Stimulated activated CD4-positive, alpha-beta T cell treated with anti-CD3 and anti-CD28 coated beads, Interleukin-4, amount 100 ng/mL, for 4 hours (primary cell): ENCODE measurements around the gene CNOT10.
"Not testable (repeated sequence)": the region's sequence is repeated elsewhere in the genome, so short reads cannot be mapped to it uniquely, and the experiment has no call there.

Source experiments
- DNase-seq, 2 experiments: peaks; one replicate each; pipeline ENCODE4 v3.0.0-alpha.2; 2020

Gene CNOT10, protein sequence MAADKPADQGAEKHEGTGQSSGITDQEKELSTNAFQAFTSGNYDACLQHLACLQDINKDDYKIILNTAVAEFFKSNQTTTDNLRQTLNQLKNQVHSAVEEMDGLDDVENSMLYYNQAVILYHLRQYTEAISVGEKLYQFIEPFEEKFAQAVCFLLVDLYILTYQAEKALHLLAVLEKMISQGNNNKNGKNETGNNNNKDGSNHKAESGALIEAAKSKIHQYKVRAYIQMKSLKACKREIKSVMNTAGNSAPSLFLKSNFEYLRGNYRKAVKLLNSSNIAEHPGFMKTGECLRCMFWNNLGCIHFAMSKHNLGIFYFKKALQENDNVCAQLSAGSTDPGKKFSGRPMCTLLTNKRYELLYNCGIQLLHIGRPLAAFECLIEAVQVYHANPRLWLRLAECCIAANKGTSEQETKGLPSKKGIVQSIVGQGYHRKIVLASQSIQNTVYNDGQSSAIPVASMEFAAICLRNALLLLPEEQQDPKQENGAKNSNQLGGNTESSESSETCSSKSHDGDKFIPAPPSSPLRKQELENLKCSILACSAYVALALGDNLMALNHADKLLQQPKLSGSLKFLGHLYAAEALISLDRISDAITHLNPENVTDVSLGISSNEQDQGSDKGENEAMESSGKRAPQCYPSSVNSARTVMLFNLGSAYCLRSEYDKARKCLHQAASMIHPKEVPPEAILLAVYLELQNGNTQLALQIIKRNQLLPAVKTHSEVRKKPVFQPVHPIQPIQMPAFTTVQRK

DNA sequence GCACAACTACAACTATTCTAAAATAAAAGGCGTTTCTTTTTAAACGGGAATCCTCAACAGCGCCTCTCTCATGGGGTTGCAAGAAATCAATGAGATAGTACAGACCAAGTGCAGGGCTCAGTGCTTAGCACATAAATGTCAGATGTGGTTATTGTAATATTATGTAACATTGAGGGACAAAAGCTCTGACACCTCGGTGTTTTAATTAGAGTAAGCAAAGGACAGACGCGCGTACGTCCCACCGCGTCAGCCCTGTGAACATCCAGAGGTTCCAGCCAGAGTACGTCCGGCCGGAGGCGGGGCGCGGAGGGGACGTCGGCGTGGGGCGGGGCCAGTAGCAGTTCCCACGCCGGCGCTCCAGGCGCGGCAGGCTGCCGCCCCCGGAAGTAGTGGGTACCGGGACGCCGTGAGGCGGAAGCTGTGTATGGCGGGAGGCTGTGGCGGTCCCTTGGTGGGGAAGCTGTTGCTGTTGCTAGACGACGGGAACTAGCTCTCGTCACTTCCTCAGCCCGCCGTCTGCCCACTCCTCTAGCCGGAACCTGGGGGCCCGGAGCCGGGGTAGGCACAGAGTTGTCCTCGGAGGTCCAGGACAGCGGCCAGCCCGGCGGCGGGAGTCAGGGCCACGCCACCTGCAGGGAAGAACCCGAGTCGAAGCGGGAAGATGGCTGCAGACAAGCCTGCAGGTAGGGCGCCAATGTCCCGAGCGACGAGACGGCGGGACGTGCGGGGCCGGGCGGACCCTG lies at the start of gene CNOT10:
CNOT10 (plus strand) TSS at position 389 of the 743 bp plus-strand sequence; CDS start at position 662, 273 bp downstream.
- DNase-seq: peak; percentile 93 to 94

DNA sequence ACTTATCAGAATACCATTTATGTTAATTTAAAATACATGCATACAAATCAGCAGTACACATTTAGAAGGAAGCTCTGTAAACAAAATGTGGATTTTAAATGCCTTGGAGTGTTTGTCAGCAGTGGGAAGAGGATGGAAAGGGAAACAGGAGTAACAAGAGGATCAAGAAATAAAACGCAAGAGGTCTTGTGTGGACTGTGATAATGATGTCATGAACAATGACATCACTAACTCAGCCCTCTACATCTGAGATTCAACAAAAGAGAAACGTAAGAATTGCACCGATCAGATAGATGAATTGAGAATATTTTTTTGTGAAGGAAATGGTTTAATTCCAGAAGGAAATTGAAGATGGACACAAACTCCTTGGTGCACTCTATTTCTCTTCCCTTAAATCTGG lies 44.0 kb upstream of the CNOT10 start:
- no peak for DNase-seq

DNA sequence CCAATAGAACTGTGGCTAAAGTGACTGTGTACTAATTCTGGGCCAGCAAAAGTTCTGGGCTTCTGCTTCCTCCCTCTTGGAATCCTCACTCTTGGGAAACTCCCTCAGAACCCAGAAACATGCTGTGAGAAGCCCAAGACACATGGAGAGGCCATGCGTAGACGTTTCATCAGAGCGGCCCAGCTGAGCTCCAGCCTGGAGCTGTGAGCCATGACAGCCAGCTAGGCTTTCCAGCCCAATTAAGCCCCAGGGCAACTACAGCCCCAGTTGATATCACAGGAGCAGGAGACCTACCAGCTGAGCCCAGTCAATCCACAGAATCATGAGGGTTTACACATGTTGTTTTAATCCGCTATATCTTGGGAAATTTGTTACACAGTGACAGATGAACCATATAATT lies 43.6 kb upstream of the CNOT10 start:
- no peak for DNase-seq

DNA sequence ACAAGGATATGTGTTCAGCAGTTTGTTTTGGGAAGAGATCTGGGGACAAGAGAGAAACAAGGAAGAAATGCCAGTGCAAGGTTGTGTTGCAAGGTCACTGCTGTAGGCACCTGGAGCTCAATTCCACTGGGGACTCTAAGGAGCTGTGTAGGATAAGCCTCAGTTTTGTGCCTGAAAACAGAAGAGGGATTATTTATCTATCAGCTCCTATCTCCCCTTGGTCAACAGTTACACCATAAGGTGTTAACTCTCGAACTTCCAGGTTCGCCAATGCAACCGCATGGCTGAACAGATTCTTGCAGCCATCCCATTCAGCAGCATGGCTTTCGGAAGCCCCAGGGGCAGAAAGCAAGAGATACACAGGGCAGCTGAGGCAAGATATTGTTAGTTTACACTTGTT lies 41.6 kb upstream of the CNOT10 start:
- no peak for DNase-seq

DNA sequence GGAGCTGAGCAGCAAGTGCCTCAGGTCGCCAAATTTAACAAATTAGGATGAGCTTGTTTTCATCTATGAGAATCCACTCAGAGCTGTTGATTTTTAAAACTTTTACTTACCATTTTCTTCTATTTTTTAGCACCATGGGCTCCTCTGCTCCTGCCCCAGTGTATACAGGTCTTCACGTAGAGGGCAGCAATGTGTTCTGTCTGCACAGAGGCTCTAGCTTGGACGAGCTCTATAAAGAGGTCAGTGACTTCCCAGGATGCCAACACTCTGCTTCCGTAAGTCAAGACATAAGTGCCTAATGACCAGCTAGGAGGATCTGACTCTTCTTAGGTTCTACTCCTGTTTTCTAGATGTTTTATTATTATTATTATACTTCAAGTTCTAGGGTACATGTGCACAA lies 41.2 kb upstream of the CNOT10 start:
- DNase-seq: no peak

DNA sequence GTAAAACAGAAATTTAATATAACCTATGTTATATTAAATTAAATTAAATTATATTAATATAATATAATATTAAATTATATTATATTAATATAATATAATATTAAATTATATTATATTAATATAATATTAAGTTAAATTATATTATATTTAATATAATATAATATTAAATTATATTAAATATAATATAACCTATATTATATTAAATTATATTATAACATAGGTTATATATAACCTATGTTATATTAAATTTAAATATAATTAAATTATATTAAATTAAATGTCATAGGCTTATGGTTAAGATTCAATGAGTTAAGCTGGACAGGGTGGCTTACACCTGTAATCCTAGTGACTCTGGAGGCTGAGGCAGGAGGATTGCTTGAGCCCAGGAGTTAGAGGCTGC lies 40.6 kb upstream of the CNOT10 start:
- no peak for DNase-seq

DNA sequence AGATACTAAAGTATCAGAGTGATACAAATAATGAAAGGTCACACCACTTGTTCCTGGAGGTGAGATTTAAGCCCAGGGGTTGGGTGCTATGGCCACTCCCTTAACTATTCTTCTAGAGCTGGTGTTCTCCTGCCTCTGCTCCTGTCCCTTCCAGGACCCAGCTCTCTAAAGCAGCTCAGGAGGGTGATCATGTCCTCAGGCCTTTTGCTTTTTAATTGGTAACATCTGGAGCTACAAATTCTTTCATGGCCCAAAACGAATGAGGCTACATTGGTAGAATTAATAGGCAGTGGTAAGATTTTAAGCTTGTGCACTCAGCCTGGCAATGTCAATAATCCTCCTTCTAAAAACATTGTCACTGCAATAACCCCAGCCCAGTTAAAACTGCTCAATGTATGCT lies 38.2 kb upstream of the CNOT10 start:
- DNase-seq: no peak

DNA sequence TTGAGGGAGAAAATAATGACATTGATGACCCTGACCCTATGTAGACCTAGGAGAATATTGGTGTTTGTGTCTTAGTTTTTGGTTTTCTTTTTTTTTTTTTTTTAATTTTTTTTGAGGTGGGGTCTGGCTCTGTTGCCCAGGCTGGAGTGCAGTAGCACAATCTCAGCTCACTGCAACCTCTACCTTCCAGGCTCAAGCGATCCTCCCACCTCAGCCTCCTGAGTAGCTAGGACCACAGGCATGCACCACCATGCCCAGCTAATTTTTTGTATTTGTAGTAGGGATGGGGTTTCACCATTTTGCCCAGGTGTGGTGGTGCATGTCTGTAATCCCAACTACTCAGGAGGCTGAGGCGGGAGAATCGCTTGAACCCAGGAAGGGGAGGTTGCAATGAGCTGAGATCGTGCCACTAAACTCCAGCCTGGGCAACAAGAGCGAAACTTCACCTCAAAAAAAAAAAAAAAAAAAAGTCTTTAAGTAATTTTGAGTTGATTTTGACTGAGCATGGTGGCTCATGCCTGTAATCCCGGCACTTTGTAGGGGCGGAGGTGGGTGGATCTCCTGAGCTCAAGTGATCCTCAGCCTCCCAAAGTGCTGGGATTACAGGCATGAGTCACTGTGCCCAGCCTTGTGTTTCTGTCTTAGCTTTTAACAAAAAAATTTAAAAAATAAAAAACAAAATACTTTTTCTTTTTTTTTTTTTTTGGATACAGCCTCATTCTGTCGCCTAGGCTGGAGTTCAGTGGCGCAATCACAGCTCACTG lies 32.5 kb upstream of the CNOT10 start:
- not testable (repeated sequence) for DNase-seq

DNA sequence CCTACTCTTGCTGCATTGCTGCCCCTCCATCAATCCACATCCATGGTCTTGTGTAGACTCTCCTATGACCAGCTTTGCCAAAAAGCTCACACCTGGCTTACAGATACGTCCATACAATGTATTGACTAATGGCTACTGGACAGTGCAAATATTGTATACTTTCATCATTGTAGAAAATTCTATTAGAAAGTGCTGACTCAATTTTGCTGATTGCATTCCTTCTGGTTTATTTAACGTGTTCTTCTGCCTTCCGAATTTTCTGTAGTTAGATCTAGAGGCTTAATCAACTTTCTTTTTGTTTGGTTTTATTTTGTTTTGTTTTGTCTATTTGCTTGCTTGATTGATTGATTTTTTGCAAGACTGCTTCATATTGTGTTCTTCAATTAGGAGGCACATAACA lies 29.8 kb upstream of the CNOT10 start:
- no peak for DNase-seq

DNA sequence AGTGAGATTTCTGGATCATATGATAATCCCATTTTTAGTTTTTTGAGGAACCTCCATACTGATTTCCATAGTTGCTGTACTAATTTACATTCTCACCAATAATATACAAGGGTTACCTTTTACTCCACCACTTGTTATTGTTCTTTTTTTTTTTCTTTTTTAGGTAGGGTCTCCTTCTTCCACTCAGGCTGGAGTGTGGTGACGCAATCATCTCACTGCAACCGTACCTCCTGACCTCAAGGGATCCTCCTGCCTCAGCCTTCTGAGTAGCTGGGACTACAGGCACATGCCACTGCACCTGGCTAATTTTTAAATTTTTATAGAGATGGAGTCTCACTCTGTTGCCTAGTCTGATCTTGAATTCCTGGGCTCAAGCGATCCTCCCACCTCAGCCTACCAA lies 24.4 kb upstream of the CNOT10 start:
- DNase-seq: no peak

DNA sequence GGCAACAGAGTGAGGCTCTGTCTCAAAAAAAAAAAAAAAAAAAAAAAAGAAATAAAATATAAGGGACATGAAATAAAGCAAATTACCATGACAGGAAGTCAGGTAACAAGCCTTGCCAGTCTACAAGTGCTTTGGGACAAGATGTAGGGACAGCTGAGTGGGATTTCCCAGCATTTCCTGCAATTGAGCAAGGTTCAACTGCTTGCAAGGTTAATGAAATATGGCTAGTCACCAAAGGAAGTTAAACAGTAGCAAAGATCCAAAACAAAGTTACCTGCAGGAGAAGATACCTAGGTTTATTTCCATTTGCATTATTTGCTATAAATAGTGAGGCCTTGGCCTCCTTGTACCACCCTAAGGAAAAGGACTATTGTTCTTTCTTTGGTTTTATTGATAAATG lies 22.3 kb upstream of the CNOT10 start:
- no peak for DNase-seq

DNA sequence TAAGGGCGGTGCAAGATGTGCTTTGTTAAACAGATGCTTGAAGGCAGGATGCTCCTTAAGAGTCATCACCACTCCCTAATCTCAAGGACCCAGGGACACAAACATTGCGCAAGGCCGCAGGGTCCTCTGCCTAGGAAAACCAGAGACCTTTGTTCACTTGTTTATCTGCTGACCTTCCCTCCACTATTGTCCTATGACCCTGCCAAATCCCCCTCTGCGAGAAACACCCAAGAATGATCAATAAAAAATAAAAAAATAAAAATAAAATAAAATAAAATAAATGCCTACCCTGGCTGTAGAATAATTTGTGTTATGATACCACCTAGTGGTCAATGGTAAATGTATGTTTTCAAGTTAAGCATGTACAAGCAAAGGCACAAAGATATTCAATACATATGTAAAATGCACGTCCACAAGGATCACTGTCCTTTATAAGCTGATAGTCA lies 20.3 kb upstream of the CNOT10 start:
- not testable (repeated sequence) for DNase-seq

DNA sequence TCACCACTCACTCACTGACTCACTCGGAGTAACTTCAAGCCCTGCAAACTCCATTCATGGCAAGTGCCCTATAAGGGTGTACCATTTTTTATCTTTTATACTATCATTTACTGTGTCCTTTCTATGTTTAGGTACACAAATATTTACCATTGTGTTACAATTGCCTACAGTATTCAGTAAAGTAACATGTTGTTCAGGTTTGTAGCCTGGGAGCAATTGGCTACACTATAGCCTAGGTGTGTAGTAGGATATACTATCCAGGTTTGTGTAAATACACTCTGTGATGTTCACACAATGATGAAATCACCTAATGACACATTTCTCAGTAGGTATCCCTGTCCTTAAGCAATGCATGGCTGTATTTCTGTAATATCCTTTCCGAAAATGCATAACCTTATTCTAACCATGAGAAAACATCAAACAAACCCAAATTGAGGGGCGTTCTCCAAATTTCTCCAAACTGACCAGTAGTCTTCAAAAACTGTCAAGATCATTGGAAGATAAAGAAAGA lies 17.9 kb upstream of the CNOT10 start:
- DNase-seq: no peak

DNA sequence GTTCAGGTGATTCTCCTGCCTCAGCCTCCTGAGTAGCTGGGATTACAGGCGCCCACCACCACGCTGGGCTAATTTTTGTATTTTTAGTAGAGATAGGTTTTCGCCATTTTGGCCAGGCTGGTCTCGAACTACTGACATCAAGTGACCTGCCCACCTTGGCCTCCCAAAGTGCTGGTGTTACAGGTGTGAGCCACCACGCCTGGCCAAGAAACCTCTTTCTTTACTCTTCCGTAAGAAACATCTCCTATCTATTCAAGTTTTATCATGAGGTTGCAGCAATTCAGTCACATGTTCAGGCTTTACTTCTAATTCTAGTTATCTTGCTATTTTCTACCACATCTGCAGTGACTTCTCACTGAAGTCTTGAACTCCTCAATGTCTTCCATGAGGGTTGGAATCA lies 15.8 kb upstream of the CNOT10 start:
- not testable (repeated sequence) for DNase-seq

DNA sequence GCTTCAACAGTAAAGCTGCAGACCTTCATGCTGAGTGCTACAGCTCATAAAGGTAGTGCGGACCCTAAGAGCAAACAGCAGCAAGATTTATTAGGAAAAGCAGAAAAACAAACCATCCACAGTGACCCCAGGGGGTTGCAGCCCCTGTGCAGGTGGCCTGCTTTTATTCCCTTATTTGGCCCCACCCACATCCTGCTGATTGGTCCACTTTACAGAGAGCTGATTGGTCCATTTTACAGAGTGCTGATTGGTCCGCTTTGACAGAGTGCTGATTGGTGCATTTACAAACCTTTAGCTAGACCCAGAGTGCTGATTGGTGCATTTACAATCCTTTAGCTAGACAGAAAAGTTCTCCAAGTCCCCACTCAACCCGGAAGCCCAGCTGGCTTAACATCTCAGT lies 11.3 kb upstream of the CNOT10 start:
- not testable (repeated sequence) for DNase-seq

DNA sequence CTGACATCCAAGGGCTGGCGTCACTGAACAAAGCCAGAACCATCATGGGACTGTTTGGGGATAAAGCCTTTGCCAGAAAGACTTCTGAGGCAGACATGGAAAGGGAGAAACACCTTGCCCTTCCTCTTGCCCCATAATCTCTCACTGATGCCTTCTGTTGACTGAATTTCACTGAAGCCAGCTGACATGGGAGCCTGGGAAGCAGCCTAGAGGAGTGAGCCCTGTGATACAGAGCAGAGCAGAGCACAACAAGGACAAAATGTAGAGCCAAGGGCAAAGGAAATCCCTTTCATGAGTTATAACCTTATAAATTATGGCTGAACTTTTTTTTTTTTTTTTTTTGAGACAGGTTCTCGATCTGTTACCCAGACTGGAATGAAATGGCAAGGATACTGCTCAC lies 9.8 kb upstream of the CNOT10 start:
- no peak for DNase-seq

DNA sequence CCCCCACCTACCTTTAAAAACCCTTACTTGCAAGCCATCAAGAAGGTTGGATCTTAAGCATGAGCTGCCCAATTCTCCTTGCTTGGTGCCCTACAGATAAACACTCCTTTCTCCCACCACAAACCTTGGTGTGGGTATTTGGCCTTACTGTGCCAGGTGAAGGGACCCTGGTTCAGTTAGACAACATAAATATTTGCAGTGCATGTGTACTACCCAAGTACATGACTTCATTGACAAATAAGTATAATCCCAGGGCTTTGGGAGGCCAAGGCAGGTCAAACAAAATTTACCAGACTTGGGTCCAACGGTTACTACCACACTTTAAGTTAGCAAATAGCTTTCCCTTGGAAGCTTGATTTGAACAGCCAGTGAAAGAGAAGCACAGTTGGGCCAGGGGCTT lies 9.3 kb upstream of the CNOT10 start:
- no peak for DNase-seq

DNA sequence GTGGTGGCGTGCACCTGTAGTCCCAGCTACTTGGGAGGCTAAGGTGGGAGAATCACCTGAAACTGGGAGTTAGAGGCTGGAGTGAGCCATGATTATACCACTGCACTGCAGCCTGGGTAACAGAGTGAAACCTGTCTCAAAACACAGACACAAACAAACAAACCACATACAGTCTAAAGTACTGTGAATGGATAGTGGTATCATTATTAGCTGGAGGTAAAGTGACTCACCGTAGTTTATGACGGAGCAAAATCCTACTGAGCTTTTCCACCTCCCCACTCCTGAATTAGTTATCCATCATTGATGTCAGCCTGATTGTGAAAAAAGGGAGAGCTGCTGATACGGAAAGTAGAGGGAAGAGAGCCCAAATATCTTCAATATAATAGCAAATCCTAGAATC lies 3.2 kb upstream of the CNOT10 start:
- no peak for DNase-seq

DNA sequence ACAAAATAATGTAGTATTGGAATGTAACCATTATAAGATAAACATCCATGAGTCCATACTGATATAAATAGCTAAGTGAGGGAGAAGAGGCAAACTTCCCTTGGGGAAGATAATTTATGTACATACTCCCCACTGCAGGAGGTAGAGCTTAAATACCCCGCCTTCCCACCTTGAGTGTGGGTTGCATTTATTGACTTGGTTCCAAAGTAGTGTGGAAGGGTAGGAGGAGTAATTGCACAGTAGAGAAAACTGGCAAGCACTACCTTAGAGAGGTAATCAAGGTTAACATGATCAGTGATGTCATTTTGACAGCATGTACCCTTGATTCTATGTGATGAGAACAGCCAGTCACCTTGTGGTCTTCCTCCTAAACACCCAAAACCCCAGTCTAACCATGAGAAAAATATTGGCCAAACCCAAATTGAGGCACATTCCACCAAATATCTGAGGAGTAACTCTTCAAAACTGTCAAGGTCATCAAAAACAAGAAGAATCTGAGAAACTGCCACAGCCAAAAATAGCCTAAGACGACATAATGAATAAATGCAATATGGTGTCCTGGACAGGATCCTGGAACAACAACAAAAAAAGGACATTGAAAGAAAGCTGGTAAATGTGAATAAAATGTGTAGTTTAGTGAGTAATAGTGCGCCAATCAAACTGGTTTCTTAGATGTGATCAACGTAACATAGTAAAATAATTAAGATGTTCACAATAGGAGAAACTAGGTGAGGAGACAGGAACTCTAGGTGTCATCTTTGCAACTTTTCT lies 774 bp upstream of the CNOT10 start:
- no peak for DNase-seq

DNA sequence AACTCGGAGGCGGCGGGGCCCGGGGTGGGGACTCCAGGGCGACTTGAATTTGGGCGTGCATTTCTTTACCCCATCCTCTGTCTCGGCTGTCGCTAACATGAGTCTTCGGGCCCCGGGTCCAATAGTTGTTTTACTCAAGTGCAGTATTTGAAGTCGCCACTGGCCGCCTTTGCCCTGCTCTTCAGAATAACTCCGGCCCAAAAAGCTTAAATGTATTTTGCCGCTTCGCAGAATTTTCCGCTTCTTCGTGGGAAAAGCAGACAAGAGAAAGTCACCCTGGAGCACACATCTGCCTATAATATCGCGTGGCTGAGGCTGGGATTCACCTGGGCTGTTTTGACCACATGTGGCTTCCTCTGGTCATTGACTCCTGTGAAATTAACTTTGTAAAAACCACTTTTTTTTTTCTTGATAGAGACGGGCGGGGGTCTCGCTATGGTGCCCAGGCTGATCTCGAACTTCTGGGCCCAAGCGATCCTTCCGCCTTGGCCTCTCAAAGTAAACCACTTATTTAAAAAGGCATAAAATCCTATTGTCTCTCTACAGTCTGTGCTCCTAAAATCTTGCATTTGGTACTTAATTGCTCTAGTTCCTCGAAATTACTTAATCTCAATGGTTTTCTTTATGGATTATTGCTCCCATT lies 676 bp downstream of the CNOT10 start:
- DNase-seq: no peak

DNA sequence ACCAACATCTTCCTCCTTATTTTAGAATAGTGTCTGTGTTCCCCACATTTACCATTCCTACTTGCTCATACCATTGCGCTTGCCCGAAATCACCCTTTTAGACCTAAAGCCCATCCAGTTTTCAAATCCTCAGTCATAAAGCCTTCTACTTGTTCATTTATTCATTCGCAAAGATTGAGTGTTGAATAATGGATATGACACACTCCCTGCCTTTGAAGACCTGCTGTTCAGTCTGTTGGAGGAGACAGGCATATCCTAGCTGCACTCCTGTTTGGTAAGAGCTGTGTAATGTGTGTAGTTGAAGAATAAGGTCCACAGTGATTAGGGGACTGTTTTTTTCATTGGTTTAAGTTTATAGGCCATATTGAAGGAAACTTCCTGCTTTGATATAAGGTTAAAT lies 1.7 kb downstream of the CNOT10 start:
- no peak for DNase-seq
